NCI-H187 treated with DMSO at 0.1 percent for 48 hours (cell line): ENCODE results near the gene CORO1A.
"Not testable (repeated sequence)": the region's sequence is repeated elsewhere in the genome, so short reads cannot be mapped to it uniquely, and the experiment has no call there.

ENCODE experiments used
- DNase-seq: peaks from one replicate; lab custom pipeline; 2025; lab: John Stamatoyannopoulos, UW

CORO1A gene

DNA sequence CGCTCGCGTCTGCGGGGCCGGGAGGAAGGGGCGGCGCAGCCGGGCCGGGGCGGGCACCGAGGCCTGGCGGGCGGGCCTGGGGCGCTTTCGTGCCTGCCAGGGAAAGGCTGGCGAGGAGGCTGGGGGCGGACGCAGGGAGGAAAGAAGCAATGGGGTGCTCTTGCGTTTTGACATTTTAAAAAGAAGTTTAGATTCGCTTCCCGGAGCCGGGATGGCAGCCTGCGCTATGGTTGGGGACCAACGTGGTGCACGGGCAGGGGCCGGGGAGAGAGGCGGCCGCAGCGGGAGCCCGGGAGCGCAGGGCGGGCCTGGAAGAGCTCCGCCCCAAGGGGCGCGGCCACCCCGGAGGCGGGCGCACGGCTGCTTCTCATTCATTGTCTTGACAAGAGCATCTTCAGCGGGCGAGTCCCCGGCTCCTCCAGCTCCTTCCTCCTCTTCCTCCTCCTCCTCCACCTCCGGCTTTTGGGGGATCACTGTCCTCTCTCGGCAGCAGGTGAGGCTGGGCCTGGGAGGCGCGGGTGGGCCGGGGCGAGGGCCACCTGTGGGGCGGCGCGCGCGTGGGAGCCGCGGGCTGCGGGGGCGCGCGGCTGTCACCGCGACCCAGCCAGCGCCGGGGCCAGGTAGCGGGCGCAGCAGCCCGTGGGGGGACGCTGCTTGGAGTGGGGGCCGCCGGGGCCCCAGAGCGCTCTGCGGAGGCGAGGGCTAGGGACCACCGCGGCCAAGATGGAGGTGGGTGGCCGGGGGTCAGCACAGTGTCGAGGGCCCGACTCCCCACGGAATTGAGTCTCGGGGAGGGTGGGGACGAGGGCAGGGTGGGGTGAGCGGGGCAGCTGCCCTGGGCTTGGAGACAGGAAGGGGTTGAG lies at the start of gene CORO1A:
TSS of gene CORO1A (plus strand) at position 370 of the 863 bp plus-strand sequence. CDS start 1,608 bp downstream, outside the sequence.
- DNase-seq = no peak

DNA sequence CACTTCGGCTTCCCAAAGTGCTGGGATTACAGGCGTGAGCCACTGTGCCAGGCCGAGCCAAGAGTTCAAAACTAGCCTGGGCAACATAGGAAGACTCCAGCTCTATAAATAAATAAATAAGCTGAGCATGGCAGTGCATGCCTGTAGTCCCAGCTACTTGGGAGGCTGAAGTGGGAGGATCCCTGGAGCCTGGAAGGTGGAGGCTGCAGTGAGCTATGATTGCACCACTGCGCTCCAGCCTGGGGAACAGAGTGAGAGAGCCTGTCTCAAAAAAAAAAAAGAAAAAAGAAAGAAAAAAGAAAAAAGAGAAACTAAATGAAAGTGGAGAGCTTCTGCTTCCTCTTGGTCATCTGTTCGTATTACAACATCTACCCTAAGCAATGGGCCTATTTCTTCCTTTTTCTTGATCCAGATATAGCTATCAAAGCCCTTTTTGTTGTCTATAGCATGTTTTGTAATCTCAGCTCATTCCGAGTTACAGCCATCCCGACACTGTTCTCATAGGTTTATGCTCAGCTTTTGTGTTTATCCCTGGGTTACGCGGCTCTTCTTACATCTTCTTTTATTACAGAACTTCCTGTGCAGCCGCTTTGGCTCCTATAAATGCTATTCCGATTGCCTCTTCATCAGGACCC lies 46.3 kb upstream of the CORO1A start:
- no peak for DNase-seq

DNA sequence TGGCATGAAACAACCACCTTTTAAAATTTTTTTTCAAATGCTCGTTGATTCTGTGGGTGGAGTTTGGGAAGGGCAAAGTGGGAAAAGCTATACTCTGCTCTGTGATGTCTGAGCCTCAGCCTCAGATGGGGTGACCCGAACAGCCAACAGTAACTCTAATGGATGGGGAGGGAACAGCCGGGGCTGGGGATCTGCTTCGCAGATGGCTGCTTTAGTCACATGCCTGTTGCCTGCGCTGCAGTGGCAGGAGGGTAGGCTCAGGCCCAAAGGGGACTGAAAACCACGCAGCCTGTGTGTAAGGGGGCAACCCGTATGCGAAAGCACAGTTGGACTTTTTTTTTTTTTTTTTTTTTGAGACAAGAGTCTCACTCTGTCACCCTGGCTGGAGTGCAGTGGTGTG lies 45.5 kb upstream of the CORO1A start:
- no peak for DNase-seq

DNA sequence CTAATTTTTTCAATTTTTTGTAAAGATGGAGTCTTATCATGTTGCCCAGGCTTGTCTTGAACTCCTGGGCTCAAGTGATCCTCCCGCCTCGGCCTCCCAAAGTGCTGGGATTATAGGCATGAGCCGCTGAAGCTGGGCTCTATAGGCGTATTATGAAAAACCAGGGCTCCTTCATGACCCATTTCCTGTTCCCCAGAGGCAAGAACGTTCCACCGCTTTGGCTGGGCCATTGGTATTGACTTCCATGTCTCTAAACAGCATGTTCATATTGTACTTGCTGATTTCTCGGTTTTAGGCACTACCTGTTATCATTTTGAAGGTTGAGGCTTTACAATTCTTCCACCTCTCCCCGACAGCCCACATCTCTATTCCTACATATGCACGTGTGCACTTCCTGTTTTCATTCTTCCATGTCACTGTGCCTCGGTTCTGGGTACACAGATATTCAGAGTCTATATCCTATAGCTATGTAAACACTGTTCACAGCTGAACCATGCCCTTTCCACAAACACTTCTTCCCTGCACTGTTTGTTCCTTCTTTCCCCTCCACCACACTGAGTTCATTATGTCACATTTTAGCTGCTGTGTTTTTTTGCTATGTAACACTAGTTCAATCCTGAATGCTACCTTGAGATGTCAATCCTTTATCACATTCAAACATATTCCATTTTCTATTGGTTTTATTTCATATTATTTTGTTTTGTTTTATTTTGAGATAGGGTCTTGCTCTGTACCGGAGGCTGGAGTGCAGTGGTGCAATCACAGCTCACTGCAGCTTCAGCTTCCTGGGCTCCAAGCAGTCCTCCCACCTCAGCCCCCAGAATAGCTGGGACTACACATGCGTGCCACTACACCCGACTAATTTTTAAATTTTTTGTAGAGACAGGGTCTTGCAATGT lies 43.6 kb upstream of the CORO1A start:
- DNase-seq = no peak

DNA sequence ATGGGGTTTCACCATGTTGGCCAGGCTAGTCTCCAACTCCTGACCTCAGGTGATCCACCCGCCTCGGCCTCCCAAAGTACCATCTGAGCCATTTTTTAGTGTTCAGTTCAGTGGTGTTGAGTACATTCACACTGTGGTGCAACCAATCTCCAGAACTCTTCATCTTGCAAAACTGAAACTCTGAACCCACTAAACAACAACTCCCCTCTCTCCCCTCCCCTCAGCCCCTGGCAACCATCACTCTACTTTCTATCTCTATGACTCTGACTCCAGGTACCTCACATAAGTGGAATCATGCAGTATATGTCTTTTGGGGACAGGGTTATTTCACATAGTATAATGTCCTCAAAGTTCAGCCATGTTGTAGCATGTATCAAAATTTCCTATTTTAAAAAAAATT lies 41.7 kb upstream of the CORO1A start:
- DNase-seq = no peak

DNA sequence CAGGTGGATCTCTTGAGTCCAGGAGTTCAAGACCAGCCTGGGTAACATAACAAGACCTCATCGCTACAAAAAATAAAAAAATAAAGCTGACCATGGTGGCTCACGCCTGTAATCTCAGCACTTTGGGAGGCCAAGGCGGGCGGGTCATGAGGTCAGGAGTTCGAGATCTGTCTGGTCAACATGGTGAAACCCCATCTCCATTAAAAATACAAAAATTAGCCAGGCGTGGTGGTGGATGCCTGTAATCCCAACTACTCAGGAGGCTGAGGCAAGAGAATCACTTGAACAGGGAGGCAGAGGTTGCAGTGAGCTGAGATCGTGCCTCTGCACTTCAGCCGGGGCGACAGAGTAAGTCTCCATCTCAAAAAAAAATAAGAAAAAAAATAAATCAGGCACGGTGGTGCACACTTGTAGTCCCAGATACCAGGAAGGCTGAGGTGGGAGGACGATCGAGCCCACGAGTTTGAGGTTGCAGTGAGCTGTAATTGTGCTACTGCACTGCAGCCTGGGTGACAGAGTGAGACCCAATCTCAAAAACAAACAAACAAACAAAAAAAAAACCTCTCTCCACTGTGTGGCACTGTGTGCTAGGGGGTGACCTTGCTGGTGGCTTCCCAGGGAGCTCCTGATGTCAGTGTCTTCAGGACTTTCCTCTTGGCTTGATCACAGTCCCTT lies 40.6 kb upstream of the CORO1A start:
- no peak for DNase-seq

DNA sequence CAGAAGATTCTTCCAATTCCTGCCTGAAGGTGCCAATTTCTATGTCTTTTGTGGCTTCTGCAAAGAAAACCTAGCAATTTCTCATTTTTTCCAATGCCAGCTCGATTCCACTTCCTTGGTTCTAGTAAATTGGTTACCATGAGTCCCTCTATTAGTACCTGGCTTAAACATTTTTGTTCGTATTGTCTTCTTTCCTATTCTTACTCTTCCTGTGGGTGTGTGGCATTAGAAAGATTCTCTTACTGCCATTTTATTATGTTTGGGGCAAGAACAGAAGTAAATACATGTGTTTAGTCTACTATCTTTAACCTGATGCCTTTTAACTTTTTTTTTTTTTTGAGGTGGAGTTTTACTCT lies 40.1 kb upstream of the CORO1A start:
- DNase-seq = no peak

DNA sequence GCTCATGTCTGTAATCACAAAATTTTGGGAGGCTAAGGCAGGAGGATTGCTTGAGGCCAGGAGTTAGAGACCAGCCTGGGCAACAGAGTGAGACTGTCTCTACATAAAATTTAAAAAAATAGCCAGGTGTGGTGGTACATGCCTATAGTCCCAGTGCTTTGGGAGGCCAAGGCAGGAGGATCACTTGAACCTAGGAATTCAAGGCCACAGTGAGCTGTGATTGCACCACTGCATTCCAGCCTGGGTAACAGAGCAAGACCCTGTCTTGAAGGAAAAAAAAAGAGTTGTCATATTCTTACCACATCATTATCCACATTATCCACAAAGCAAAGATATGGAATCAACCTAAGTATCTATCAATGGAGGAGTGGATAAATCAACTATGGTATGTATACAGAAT lies 39.4 kb upstream of the CORO1A start:
- no peak for DNase-seq

DNA sequence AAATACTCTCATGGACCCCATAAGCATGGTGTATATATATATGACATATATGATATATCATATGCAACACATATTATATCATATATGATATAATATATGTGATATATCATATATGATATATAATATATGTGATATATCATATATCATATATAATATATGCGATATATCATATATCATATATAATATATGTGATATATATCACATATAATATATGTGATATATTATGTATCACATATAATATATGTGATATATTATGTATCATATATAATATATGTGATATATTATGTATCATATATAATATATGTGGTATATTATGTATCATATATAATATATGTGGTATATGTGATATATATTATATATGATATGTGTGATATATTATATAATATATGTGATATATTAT lies 38.5 kb upstream of the CORO1A start:
- no peak for DNase-seq

DNA sequence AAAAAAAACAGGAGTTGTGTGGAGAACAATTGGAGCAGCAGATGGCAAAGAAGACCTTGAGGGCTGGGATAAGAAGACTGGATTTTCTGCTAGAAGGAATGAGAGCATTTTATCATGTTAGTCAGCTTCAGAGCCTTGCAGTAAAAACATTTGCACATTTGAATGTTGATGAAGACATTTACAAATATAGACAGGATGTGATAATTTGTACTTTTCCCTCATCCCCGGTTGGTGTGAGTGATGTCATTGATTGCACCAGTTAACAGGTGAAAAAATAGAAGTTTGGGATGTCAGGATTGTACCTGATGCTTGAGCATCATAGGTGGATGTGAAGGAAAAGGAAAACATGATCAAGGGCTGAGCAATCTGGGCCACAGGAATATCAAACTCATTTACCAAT lies 37.7 kb upstream of the CORO1A start:
- DNase-seq = no peak

DNA sequence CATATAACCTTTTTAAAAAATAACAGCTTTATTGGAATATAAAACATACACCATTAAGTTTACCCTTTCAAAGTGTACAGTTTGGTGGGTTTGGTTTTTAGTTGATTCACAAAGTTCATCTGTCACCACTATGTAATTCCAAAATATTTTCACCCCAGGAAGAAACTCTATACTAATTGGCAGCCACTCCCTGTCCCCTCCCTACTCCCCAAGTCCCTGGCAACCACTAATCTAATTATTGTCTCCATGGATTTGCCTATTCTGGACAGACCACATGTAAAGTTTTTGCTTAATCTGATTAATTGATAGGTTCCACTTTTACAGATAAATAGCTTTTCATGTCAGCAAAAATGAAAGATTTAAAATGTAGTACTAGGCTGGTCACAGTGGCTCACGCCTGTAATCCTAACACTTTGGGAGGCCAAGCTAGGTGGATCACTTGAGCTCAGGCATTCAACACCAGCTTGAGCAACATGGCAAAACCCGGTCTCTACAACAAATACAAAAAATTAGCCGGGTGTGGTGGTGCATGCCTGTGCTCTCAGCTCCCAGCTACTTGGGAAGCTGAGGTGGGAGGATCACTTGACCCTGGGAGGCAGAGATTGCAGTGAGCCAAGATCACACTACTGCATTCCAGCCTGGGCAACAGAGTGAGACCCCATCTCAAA lies 35.4 kb upstream of the CORO1A start:
- DNase-seq = no peak

DNA sequence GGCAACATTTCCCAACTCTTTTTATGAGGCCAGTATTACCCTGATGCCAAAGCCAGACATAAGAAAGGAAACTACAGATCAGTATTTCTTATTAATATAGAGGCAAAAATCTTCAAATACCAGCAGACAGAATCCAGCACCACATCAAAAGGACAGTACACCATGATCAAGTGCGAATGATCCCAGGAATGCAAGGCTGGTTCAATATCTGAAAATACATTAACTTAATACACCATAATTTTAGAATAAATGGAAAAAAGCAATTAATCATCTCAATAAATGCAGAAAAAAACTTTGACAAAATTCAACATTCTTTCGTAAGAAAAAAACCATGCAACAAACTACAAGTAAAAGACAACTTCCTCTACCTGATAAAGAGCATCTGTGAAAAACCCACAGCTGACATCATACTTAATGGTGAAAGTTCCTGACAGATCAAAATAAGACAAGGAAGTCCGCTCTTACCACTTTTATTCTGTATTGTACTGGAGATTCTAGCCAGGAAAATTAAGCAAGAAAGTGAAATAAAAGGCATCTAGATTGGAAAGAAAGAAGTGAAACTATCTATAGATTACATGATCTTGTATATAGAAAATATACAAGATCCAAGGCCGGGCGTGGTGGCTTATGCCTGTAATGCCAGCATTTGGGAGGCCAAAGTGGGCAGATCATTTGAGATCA lies 34.0 kb upstream of the CORO1A start:
- DNase-seq = no peak

DNA sequence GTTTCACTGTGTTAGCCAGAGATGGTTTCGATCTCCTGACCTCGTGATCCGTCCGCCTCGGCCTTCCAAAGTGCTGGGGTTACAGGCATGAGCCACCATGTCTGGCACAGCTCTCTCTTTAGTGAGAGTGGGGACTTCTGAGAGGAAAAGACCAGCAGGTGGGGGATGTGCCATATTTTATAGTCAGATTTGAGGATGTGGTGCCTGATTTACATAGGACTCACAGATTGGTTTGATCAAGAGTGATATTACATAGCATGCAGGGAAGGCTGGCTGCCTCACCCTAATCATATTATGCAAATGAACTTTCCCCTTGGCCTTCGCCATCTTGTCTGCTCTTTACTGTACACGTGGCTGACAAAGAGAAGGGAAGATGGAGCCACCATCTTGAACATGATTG lies 32.3 kb upstream of the CORO1A start:
- no peak for DNase-seq

DNA sequence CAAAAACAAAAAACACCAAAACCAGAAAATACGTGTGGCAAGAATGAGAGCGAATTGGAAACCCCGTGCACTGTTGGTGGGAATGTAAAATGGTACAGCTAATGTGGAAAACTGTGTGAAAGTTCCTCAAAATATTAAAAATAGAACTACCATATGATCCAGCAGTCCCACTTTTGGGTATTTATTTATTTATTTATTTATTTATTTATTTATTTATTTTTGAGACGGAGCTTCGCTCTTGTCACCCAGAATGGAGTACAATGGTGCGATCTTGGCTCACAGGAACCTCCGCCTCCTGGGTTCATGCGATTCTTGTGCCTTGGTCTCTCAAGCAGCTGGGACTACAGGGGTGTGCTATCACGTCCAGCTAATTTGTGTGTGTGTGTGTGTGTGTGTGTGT lies 30.9 kb upstream of the CORO1A start:
- DNase-seq = no peak

DNA sequence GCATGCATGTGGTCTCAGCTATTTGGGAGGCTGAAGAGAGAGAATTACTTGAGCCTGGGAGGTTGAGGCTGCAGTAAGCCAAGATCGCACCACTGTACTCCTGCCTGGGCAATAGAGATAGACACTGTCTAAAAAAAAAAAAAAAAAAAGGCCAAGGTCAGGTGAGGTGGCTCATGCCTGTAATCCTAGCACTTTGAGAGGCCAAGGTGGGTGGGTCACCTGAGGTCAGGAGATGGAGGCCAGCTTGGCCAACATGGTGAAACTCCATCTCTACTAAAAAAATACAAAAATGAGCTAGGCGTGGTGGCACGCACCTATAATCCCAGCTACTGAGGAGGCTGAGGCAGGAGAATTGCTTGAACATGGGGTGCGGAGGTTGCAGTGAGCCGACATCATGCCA lies 28.2 kb upstream of the CORO1A start:
- DNase-seq = no peak

DNA sequence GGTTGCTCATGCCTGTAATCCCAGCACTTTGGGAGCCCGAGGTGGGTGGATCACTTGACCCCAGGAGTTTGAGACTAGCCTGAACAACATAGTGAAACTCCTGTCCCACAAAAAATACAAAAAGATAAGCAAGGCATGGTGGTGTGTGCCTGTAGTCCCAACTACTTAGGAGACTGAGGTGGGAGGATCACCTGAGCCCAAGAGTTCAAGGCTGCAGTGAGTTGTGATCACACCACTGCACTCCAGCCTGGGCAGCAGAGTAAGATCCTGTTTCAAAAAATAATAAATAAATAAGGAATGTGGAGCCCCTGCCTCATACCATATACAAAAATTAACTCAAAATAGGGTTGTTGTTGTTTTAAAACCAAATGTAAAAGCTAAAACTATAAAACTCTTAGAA lies 26.2 kb upstream of the CORO1A start:
- no peak for DNase-seq

DNA sequence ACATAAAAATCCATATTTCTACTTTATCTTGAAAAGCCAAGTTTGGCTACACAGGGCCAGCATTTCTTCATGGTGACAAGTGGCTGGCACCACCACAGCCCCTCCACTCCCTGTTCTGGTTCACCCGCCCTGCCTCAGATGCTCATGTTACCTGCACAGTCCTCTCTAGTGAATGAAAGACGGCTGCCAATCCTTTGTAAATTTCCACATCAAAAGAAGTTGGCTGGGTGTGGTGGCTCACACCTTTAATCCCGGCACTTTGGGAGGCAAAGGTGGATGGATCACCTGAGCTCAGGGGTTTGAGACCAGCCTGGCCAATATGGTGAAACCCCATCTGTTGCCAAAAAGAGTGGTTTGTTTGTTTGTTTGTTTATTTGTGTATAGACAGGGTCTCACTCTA lies 19.9 kb upstream of the CORO1A start:
- no peak for DNase-seq

DNA sequence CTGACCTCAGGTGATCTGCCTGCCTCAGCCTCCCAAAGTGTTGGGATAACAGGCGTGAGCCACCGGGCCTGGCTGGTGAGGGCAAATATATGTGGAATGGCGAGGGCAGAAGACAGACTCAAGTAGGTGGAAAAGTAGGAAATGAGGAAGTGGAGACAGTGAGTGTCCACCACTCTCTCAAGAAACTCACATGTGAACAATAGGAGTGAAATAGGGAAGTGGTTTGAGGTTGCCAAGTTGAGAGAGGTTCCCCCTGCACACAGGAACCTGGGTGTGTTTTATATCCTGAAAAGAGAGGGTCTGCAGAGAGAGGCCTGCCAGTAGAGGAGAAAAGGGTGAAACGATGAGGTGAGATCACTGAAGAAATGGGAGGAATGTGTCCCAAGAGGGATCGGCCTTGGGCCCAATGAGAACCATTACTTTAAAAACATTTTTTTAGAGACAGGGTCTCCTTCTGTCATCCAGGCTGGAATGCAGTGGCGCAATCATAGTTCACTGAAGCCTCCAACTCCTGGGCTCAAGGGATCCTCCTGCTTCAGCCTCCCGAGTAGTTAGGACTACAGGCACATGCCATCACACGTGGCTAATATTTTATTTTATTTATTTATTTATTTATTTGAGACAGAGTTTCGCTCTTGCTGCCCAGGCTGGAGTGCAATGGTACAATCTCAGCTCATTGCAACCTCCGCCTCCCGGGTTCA lies 17.1 kb upstream of the CORO1A start:
- DNase-seq = no peak

DNA sequence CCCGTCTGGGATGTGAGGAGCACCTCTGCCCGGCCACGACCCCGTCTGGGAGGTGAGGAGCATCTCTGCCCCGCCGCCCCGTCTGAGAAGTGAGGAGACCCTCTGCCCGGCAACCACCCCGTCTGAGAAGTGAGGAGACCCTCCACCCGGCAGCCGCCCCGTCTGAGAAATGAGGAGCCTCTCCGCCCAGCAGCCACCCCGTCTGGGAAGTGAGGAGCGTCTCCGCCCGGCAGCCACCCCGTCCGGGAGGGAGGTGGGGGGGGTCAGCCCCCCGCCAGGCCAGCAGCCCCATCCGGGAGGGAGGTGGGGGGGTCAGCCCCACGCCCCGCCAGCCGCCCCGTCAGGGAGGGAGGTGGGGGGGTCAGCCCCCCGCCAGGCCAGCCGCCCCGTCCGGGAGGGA lies 14.7 kb upstream of the CORO1A start:
- DNase-seq = not testable (repeated sequence)

DNA sequence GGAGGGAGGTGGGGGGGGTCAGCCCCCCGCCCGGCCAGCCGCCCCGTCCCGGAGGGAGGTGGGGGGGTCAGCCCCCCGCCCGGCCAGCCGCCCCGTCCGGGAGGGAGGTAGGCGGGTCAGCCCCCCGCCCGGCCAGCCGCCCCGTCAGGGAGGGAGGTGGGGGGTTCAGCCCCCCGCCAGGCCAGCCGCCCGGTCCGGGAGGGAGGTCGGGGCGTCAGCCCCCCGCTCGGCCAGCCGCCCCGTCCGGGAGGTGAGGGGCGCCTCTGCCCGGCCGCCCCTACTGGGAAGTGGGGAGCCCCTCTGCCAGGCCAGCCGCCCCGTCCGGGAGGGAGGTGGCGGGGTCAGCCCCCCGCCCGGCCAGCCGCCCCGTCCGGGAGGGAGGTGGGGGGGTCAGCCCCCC lies 14.0 kb upstream of the CORO1A start:
- not testable (repeated sequence) for DNase-seq
